ENCODE results near the gene PLK1.
"Not testable (repeated sequence)": the region's sequence is repeated elsewhere in the genome, so short reads cannot be mapped to it uniquely, and the experiment has no call there.

The PLK1 gene

GRCh38 chr16:23711785-23712184 is 33.1 kb downstream of the PLK1 start:
- DNase-seq: no peak

- DNase-seq: no peak
These were observed 34.3 kb downstream of the PLK1 start, which contains the start of gene ERN2 for GRCh38 chr16:23712976-23713375. TSS of gene ERN2 (minus strand) at chr16:23713222. CDS start at chr16:23713187, 35 bp downstream.

- no peak for DNase-seq
These were observed 37.8 kb downstream of the PLK1 start for GRCh38 chr16:23716484-23716883.

GRCh38 chr16:23722613-23723240 is 44.0 kb downstream of the PLK1 start:
- not testable (repeated sequence) for DNase-seq

GRCh38 chr16:23724096-23724784 is 45.6 kb downstream of the PLK1 start:
- DNase-seq: no peak

- no peak for DNase-seq
These were observed 46.1 kb downstream of the PLK1 start for GRCh38 chr16:23724785-23725131.

- DNase-seq: no peak
These were observed 48.0 kb downstream of the PLK1 start for GRCh38 chr16:23726710-23727109.

- no peak for DNase-seq
These were observed 49.4 kb downstream of the PLK1 start for GRCh38 chr16:23728112-23728477.

- DNase-seq: no peak
These were observed 51.1 kb downstream of the PLK1 start for GRCh38 chr16:23729503-23730424.

GRCh38 chr16:23734176-23734893 is 55.6 kb downstream of the PLK1 start:
- no peak for DNase-seq

- DNase-seq: not testable (repeated sequence)
These were observed 58.8 kb downstream of the PLK1 start for GRCh38 chr16:23737423-23738028.

- DNase-seq: no peak
These were observed 60.8 kb downstream of the PLK1 start for GRCh38 chr16:23739516-23739915.

All from NCI-H1417 treated with DMSO at 0.1 percent for 48 hours (cell line).